NCI-H446 (cell line): Measurements from ENCODE around the gene AMBRA1.

Experiments
- DNase-seq, 2 experiments: peaks; one replicate each; lab custom pipeline; 2025; lab: John Stamatoyannopoulos, UW

The AMBRA1 gene

GRCh38 chr11:46506483-46506791 is 87.4 kb downstream of the AMBRA1 start:
- no peak for DNase-seq

- DNase-seq: no peak
These were observed 87.9 kb downstream of the AMBRA1 start for GRCh38 chr11:46505741-46506482.

- no peak for DNase-seq
These were observed 88.8 kb downstream of the AMBRA1 start for GRCh38 chr11:46504817-46505613.

- DNase-seq: no peak
These were observed 94.0 kb downstream of the AMBRA1 start for GRCh38 chr11:46499821-46500220.

GRCh38 chr11:46498968-46499367 is 94.9 kb downstream of the AMBRA1 start:
- DNase-seq: no peak

- DNase-seq: no peak
These were observed 95.6 kb downstream of the AMBRA1 start for GRCh38 chr11:46498179-46498578.

- DNase-seq: no peak
These were observed 96.3 kb downstream of the AMBRA1 start for GRCh38 chr11:46497498-46497897.

GRCh38 chr11:46493791-46494190 is 100.0 kb downstream of the AMBRA1 start:
- no peak for DNase-seq

- DNase-seq: no peak
These were observed 101.3 kb downstream of the AMBRA1 start for GRCh38 chr11:46492532-46492931.

- DNase-seq: no peak
These were observed 102.0 kb downstream of the AMBRA1 start for GRCh38 chr11:46491661-46492330.

GRCh38 chr11:46490666-46491065 is 103.2 kb downstream of the AMBRA1 start:
- DNase-seq: no peak

GRCh38 chr11:46489656-46490560 is 103.9 kb downstream of the AMBRA1 start:
- peak; percentile 6 to 60 for DNase-seq

GRCh38 chr11:46485856-46486443 is 107.9 kb downstream of the AMBRA1 start:
- DNase-seq: no peak

- no peak for DNase-seq
These were observed 109.7 kb downstream of the AMBRA1 start for GRCh38 chr11:46484101-46484500.

GRCh38 chr11:46480909-46481308 is 112.9 kb downstream of the AMBRA1 start:
- no peak for DNase-seq

GRCh38 chr11:46480166-46480726 is 113.6 kb downstream of the AMBRA1 start:
- no peak for DNase-seq

- DNase-seq: no peak
These were observed 114.2 kb downstream of the AMBRA1 start for GRCh38 chr11:46479601-46480000.

GRCh38 chr11:46478196-46478595 is 115.6 kb downstream of the AMBRA1 start:
- DNase-seq: no peak

- DNase-seq: no peak
These were observed 116.7 kb downstream of the AMBRA1 start for GRCh38 chr11:46477136-46477535.

GRCh38 chr11:46475926-46476545 is 117.8 kb downstream of the AMBRA1 start:
- no peak for DNase-seq
